Measurements from ENCODE around the gene SRPK2.
A peak's percentile ranks its signal among the peaks of the same experiment; 100 is the strongest.

DNA sequence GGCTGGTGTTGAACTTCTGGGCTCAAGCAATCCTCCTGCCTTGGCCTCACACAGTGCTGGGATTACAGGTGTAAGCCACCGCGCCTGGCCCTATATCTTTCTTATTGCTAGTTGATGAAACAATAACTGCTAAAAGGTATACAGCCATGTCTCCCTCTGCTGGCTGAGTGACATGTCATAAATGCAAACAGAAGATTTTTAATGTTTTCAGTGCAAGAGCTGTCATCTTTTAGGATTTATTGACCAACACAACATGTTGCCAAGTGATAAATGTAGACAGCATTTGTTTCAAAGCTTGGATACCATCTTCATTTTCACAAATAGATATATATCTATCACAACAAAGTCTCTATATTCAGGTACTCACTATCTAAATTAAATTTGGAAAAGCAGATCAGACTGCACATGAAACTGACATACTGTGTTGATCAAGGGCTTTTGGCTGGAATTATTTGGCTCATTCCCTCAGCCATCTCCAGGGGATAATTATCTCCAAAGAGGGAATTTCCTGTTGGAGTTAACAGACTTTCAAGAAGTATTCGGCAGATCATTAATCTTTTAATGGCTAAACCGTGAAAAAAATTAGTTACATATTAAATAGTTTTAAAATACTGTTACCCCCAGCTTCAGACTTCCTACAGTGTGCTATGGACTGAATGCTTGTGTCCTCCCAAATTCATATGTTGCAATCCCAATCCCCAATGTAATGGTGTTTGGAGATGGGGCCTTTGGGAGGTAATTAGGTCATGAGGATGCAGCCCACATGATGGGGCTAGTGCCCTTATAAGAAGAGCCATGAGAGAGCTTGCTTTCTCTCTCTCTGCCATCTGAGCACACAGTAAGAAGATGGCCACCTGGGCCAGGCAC lies 41.3 kb upstream of the SRPK2 start:
- no peak for TF ChIP-seq EZH2phosphoT487 (IDR thresholded peaks at IDR 0.05; ENCODE audit: borderline replicate concordance)
- TF ChIP-seq, protein P1, sequence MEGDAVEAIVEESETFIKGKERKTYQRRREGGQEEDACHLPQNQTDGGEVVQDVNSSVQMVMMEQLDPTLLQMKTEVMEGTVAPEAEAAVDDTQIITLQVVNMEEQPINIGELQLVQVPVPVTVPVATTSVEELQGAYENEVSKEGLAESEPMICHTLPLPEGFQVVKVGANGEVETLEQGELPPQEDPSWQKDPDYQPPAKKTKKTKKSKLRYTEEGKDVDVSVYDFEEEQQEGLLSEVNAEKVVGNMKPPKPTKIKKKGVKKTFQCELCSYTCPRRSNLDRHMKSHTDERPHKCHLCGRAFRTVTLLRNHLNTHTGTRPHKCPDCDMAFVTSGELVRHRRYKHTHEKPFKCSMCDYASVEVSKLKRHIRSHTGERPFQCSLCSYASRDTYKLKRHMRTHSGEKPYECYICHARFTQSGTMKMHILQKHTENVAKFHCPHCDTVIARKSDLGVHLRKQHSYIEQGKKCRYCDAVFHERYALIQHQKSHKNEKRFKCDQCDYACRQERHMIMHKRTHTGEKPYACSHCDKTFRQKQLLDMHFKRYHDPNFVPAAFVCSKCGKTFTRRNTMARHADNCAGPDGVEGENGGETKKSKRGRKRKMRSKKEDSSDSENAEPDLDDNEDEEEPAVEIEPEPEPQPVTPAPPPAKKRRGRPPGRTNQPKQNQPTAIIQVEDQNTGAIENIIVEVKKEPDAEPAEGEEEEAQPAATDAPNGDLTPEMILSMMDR (conservative IDR thresholded peaks at IDR 0.05; ENCODE audit: low read length), result peak; percentile 69

Data from Loucy (cell line).